ENCODE results near the gene PAPSS1.
A peak's percentile ranks its signal among the peaks of the same experiment; 100 is the strongest.
"Not testable (repeated sequence)": the region's sequence is repeated elsewhere in the genome, so short reads cannot be mapped to it uniquely, and the experiment has no call there.

PAPSS1 gene

DNA sequence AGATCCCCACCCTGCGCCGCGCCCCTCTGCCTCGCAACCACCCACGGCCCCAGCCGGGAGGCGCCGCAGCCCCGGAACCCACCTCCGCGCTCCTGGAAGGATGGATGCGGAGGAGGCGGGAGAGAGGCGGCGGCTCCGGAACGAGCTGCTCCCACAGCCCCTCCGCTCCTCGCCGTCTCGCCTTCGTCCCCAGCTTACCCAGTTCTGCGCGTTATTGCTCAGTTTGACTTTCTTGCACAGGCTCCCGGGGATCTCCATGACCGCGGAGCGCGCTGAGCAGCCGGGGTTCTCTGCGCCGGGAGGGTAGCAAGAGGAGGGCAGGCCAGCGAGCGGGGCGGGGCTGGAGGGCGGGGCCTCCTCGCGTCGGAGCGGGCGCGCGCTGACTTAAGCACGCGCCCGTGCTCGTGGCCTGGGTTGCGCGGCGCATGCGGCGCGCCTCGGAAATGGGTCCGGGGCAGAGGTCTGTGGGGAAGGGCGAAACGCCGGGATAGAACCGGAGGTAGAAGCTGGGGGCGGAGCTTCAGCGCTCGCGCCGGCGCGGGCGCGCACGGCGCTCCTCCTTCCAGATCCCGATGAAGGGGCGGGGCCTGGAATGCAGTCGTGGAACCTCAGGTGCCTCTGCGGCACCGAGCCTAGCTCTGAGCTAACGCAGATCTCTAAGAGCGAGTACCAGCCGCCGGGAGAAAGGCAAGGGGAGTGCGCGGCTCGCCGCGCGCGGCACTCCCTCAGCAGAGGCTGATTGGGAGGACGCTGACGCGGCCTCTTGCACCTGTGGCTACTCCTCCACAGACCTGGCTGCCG is at the start of gene PAPSS1:
Gene PAPSS1 (minus strand): TSS at position 313 of the 801 bp plus-strand sequence. CDS start 55 bp downstream, at position 258.
- peak; percentile 98 for DNase-seq

DNA sequence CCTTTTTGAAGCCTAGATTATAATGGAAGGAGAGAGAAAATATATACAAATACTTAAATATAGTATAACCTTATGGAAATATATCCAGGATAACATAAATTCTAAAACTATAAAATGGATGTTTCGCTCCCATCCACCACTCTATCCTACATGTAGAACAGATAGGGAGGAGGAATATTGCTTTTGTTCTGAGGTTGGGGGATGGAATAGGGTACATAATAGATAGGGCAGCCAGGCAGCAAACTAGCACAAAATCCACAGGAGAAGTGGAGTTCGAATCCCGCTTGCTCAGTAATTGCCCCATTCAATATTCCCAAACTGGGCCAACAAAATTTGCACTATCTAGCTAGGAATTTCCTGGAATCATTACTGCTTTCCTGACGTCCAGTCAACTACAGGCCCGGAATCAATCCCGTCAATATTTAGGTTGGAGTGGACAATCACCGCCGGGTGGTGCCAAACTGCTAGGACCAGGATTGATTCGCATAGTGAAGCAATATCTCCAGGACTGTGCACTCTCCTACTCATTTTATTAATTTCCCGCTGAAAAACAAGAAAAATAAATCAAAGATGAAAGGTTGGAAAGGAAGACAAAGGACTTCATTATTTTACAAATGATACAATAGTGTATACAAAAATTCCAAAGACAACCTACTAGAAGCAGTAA is 40.4 kb upstream of the PAPSS1 start:
- DNase-seq = no peak

DNA sequence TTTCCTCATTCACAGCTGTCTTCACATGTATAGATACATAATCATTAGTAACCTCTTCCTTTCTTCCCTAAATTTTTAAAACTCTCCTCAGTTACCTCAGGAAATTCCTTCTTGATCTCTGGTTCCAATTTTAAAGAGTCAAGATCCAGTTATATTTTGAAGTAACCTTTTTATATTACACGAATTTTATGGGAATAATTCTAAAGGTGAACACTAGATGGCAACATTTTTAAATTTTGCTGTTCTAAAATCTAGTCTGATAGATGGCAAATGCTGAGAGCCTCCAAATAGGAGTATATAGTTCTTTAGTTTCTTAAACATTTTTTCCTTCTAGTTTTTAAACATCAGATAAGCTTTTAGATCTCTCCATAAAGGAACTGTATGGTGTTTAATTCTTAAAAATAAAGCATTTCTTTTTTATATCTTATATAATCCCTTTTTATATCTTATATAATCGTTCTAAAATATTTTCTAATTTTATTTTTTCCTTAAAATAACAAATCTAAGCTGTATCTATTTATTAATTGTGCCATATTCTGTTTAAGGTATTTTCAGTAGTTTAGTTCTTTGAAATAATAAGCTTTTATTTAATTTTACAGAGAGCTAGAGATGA is 37.9 kb upstream of the PAPSS1 start:
- peak; percentile 49 for DNase-seq

DNA sequence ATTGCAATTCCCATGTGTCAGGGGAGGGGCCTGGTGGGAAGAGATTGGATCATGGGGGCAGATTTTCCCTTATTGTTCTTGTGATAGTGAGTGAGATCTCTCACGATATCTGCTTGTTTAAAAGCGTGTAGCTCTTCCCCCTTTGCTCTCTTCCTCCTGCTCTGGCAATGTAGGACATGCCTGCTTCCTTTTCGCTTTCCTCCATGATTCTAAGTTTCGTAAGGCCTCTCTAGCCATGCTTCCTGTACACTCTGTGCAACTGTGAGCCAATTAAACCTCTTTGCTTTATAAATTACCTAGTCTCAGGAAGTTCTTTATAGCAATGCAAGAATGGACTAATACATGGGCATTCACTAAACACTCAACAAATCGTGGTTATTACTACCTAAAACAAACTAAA is 37.2 kb upstream of the PAPSS1 start:
- no peak for DNase-seq

DNA sequence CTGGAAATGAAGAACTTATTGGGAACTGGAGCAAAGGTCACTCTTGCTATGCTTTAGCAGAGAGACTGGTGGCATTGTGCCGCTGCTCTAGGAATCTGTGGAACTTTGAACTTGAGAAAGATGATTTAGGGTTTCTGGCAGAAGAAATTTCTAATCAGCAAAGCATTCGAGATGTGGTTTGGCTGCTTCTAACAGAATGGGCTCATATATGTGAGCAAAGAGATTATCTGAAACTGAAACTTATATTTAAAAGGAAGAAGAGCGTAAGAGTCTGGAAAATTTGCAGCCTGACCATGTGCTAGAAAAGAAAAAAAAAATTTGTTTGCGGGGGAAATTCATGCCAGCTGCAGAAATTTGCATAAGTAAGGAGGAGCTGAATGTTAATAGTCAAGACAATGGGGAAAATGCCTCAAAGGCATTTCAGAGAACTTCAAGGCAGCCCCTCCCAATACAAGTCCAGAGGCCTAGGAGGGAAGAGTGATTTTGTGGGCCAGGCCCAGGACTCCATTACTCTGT is 35.9 kb upstream of the PAPSS1 start:
- DNase-seq = no peak

DNA sequence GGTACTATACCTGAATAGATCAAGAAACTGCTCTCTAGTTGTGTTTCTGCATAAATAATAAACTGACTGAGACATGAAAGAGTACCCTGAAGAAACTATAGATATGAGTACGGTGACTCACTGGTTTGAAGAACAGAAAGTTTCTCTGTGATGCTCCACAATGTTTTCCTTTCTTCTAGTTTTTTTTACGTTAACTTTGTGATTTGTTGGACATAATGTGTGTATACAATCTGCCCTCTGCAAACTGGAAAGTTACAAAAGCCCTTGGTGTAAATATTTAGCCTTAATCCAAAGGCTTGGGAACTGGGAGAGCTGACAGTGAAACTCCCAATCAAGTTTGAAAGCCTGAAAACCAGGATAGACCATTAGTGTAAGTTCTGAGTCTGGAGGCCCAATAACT is 31.6 kb upstream of the PAPSS1 start:
- DNase-seq = no peak

DNA sequence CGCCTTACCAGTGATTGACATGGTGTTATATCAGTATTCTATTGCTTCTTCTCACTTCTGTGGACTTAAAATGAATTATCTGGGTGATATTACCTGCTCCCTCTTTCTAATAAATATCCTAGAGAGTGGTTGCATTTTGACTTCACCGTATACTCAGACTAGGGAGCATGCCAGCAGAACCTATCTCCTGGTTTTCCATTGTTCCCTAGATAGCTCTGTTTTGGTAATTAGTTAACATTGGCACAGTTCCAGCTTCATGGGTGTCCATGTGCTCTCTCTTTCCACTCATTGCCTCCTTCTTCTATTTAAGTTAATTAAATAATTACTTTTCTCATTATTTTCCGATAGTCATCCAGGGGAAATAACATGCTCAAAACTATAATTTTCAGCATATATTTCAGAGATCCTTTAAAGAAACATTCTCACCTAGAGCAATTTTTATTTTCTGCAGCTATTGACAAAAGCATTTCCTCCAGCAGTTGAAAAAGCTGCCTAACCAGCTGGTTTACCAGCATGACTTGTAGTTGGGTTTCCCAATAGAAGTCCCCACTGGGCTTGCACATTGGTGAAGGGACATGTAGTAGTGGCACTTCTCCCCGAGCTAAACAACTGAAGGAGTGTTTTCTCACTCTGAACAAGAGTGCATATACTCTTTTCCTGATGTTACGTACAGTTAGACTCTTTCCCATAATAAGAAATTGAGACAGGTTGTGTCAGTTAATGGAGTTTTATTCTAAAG is 27.9 kb upstream of the PAPSS1 start:
- DNase-seq = peak; percentile 69

DNA sequence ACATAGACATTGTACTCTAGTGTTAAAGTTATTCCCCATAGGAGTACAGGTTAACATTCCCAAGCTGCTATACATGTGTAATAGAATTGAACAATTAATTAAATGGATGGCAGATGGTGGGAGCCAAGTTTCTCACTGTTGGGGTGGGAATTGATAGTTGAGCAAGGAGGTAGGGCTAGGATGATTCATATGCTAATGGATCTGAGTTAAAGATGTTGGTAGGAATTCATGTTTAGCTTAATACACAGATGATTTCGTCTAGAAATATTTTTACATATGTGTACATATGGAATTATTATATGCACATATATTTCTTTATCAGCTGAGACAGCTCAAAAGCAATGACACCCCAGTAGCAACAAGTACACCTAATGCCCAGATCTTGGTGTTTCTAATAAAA is 26.1 kb upstream of the PAPSS1 start:
- DNase-seq = no peak

DNA sequence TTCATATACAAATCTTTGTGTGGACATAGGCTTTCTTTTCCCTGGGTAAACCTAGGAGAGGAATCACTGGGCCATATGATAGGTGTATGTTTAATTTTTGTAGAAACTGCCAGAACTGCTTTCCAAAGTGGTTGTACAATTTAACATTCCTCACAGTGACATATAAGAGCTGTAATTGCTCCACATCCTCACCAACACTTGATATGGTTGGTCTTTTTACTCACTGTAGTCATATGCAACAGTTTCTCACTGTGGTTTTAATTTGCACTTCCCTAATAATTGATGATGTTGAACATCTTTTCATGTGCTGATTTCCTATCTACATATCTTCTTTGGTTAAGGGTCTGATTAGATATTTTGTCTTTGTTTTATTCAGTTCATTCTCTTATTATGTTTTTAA is 24.5 kb upstream of the PAPSS1 start:
- DNase-seq = no peak

DNA sequence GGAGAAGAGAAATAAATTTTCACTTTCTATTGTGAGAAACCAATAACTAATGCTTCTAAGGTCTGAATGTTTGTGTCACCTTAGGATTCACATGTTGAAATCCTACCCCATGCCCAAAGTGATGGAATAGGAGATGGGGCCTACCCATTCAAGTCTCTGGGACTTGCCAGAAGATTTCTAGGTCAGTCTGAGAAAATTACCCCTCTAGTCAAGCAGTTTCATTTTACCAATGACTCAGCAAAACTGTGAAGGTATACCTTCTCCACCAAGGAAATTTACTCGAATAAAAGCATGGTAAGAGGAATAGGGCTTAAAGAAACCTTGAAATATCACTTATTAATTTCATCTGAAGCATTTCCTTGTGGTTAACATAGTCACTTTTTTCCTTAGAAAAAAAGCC is 23.5 kb upstream of the PAPSS1 start:
- no peak for DNase-seq

DNA sequence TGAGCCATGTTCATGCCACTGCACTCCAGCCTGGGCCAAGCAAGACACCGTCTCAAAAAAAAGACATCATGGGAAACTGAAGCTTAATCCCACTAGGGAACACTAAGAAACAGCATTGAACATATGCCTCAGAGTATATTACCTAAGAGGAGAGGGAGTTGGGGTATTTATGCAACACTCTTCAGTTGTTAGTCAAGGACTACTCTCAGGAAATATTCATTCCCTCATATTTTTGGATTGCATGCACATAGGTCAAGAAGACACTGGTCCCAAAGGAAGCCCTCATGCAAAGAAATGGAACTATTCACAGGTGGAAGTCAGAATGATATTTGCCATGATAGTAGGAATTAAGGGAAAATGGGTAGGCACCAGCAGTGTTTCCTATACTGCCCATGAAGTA is 22.8 kb upstream of the PAPSS1 start:
- no peak for DNase-seq

DNA sequence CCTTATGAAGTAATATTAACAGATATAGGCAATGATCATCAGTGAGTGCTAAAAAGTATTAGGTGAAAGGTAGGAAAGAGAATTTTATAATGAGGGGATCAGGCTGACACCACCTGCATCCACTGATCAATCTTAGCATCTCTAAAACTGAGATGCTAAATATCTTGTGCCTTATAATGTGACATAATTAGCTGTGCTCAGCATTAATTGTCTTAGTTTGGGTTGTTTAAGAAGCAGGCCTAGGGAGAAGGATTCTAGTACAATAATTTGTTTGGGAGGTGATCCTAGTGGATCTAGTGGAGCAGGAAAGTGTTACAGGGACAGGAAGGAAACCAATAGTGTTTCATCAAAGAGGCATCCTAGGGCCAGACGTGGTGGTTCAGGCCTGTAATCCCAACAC is 22.2 kb upstream of the PAPSS1 start:
- no peak for DNase-seq

DNA sequence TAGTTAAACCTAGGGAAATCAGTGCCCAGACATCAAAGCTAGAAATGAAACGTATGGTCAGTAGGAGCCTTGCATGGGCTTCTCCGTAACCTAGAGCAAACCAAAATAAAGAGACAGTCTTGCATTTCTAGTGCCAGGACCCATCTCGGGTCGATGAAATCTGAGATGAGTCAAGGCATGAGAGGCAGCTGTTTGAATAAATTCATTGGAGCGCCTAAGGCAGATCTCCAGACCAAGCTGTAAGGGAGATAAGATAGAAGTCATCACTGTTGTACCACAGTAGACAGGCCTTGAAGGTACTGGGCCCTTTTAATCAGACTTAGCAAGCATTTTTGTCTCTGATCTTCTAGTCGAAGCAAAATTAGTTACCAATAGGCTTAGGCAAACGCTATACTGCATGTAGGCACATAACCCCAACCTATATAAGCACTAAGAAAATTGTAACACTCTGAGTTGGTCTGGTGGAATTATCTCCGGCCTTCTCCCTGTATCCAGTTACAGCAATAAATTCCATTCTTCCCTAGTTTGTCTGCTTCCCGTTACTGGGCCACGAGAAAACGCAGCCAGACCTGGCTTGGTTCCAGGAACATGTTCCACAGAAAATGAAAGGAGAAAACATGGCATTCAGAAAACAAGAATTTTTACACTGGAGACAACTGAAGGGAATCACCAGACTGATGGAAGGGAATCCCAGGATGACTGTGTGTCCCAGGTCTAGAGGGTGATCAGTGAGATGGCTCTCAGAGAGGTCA is 21.1 kb upstream of the PAPSS1 start:
- no peak for DNase-seq

DNA sequence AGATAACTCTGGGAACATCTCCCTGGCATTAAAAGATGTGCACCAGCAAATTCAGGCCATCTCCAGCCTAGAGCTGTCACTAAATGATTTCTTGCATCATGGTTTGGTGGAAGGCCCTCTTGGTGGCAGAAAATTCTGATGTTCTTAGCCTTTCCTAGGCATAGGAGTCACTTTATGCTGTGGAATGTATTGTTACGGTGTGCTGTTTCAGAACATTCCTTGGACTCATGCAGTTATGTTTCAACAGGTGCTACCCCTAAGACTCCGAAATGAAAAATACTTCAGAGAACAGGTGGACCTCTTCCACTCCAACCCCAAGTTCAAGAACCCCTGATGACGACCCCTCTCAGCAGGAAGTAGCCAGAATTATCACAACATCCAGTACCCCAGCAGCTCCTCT is 20.3 kb upstream of the PAPSS1 start:
- DNase-seq = peak; percentile 21

DNA sequence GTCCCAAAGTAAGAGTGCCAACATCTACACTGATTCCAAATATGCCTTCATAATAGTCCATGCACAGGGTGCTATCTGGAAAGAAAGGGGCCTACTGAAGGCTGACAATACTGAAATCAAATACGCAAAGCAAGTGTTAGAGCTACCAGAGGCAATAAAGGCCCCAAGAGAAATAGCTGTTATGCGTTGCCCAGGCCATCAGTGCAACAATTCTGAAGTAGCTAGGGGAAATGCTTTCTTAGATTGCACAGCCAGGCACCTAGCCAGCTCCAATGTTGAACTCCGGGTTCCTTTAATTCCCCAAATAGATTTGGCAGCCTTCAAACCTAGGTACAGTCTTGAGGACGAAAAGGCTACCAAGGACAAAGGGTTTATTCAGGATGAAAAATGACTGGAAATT is 17.4 kb upstream of the PAPSS1 start:
- no peak for DNase-seq

DNA sequence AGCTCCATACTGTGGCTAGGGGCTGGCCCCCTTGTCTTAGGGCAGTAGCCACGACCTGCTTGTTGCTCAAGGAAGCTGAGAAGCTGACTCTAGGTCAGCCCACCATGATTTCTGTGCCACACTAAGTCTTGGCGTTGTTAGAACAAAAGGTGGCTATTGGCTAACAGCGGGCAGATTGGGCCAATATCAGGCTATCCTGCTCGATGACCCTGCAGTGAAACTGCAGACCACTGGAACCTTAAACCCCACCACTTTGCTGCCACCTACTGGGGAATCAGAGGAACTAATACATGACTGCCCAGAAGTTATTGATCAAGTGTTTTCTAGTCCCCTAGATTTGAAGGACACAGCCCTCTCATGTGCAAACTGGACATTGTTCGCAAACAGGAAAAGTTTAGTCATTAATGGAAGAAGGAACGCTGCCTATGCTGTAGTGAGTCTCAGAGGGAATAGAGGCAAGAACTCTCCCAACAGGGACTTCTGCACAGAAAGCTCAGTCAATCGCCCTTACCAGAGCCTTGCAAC is 17.0 kb upstream of the PAPSS1 start:
- peak; percentile 76 for DNase-seq

DNA sequence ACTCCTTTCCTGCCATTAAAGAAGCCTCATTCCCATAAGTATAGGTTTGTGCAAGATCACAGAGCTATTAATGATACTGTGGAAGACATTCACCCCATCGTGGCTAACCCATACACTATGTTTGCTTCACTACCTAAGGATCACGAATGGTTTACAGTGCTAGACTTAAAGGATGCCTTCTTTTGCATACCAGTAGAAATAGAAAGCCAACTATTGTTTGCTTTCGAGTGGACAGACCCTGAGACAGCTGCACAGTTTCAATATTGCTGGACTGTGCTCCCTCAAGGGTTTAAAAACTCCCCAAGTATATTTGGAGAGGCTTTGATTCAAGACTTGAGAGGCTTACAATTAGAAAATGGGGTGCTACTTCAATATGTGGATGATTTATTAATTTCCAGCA is 16.0 kb upstream of the PAPSS1 start:
- no peak for DNase-seq

DNA sequence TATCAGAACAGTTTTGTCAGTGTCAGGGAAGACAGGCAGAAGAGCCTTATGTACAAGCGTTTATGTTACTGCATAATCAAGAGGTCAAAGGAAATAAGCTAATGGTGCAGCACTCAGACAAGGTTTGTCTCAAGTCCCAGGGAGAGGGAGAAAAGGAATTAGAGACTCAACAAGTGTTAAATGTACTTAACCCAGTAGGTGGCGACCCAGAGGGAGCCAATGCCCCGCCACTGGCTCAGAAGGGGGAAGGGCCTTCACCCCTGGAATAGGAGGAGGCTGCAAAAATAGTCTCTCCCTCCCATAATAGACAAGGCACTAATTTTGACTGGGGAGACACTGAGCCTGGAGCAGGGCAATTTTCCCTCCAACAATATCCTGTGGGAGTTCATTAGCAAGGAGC is 14.1 kb upstream of the PAPSS1 start:
- peak; percentile 41 for DNase-seq

DNA sequence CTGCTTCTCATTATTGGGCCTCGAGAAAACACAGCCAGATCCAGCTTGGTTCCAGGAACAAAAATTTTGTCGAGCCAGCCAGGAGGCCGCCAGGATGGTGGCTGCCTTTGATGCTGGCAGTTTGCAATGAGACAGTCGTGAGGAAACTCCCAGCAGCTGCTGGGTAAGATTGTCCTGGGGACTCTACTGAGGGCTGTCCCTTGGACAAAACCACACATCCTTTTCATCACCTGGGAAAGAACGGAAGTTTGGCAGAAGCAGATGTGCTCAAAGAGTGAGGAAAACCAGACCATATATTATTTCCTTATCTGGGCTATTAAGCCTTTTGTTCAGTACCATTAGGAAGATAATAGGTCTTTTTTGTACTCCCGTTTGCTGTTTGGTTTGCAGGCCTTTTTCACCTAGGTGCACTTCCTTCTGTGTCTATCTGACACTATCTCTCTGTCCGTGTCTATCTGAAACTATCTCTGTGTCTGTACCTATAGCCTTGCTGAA is 13.4 kb upstream of the PAPSS1 start:
- no peak for DNase-seq

DNA sequence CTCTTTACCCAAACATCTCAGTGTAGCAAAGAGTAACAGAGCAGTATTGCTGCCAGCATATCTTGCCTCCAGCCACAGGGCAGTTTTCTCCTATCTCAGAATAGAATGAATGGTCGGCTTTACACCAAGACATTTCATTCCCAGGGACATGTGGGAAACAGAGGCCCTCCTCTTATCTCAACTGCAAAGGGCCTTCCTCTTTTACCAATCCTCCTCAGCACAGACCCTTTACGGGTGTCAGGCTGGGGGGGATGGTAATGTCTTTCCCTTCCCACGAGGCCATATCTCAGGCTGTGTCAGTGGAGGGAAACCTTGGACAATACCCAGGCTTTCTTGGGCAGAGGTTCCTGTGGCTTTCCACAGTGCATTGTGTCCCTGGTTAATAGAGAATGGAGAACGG is 9.0 kb upstream of the PAPSS1 start:
- not testable (repeated sequence) for DNase-seq

DNA sequence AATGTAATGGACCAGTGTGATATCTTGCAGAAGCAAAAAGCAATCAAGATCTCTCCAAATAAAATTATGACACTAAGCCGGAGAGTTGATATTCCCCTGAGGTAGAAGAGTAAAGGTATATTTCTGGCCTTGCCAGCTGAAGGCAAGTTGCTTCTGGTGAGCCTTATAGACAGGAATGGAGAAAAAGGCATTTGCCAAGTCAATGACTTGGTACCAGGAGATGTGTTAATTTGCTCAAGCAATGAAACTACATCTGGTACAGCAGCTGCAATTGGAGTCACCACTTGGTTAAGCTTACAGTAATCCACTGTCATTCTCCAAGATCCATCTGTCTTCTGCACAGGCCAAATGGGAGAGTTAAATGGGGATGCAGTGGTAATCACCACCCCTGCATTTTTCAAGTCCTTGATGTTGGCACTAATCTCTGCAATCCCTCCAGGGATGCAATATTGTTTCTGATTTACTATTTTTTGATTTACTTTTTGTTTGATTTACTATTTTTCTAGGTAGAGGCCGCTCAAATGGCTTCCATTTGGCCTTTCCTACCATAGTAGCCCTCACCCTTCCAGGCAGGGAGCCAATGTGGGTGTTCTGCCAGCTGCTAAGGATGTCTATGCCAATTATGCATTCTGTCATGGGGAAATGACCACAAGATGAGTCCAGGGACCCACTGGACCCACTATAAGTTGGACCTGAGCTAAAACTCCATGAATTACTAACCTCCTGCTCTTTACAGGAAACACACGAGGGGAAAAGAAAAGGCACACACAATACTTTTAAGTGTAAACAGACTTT is 6.3 kb upstream of the PAPSS1 start:
- DNase-seq = peak; percentile 60

Data from NCI-H82 (cell line).